Measurements from ENCODE around the gene LSR.
"Not testable (repeated sequence)": the region's sequence is repeated elsewhere in the genome, so short reads cannot be mapped to it uniquely, and the experiment has no call there.

Gene LSR

DNA sequence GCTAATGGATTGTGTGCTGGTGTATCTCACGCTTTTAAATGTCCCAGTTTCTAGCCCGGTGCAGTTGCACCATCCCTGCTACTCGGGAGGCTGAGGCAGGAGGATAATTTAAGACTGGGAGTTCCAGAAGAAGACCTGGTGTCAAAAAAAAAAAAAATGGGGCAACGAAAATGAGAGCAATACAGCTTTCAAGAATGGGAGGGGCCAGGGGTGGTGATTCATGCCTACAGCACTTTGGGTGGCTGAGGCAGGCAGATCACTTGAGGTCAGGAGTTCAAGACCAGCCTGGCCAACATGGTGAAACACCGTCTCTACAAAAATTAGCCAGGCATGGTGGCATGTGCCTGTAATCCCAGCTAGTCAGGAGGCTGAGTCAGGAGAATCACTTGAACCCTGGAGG is 37.3 kb downstream of the LSR start:
- DNase-seq (ENCODE audit: low spot score) = not testable (repeated sequence)

GRCh38 chr19:35287713-35288112 is 38.9 kb downstream of the LSR start:
- DNase-seq (ENCODE audit: low spot score) = no peak

DNA sequence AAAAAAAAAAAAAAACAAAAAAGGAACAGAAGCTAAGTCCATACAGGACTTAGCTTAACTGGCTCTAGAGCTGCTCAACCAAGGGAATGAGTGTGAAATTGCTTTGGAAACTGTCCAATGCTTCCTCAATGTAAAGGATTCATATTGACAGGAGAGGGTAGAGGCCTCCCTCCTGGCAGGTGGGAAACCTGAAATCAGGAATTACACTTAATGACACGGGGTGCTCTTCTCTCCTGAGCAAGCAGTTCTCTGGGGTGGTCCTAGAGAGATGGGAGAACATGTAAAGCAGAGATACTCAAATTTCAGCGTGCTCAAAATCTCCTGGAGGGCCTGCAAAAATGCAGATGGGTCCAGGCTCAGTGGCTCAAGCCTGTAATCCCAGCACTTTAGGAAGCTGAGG is 39.5 kb downstream of the LSR start:
- no peak for DNase-seq (ENCODE audit: low spot score)

- no peak for DNase-seq (ENCODE audit: low spot score)
Observed at GRCh38 chr19:35288906-35289305, 40.1 kb downstream of the LSR start.

DNA sequence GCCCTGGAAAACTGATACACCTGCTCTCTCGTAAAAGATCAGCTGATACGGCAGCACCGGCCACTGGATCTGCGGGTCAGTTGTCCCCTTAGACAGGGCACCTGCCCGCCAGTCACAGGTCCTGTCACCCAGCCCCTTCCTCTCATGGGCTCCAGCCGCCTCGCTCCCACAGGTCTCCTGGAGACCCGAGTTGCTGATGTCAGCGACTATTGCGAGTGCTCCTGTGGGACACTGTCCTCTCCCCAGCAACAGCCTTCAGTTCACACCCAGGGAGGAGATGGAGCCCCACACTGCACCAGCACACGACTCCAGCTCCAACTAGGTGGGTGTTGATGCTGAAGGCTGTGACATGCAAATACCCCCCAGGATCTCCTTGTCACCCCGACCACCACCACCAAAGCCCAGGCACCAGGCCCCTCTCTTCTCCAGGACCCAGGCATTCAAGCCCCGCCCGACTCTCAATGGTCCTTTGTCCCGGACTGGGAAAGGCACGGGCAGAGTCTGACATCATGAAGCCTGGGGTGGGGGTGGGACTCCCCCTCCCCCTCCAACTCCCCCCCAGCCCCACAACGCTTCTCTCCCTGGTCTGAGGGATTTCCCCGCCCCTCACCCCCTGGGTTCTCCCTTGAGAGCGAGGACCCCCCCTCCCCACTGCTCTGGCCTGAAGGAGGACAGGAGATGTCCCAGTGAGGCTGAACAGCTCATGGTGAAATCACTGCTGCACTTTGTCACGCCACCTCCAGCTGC is 41.8 kb downstream of the LSR start:
- DNase-seq (ENCODE audit: low spot score) = no peak

DNA sequence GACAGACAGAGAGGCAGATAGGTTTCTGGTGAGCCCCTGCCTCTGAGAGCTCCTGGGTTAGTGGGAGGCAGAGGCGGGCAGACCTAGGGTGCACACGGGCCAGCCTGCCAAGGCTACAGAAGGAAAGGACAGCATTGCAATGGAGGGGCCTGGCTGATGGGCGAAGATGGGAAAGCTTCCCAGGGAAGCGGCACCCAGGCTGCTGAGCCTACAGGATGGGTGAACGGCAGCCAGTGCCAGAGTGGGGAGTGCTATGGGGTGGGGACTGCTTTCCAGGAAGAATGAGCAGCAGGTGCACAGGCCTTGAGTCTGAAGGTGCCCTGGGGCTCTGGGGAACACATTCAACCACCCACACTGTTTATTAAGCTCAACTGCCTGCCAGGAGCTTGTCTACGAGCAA is 42.5 kb downstream of the LSR start:
- DNase-seq (ENCODE audit: low spot score) = no peak

DNA sequence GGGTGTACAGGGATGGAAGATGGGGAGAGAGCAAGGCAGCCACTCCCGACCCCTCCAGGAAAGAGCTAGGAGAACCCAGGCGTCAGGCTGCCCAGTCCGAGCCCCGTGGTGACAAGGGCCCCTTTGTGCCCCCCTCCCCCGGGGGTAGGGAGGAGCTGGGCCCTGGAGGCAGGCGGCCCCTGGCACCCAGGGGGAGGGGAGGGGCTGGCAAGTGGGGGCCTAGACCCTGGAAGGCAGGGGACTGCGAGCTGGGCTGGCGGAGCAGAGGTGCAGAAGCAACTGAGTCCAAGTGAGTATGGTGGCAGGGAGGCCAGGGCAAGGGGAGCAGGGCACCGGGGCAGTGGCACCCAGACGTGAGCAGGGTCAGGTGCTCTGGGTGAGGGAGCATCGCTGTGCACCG is 43.1 kb downstream of the LSR start, which contains the start of gene MAG:
MAG (plus strand) TSS at position 246 of the 400 bp plus-strand sequence. CDS start 3,248 bp downstream, outside the sequence.
- no peak for DNase-seq (ENCODE audit: low spot score)

DNA sequence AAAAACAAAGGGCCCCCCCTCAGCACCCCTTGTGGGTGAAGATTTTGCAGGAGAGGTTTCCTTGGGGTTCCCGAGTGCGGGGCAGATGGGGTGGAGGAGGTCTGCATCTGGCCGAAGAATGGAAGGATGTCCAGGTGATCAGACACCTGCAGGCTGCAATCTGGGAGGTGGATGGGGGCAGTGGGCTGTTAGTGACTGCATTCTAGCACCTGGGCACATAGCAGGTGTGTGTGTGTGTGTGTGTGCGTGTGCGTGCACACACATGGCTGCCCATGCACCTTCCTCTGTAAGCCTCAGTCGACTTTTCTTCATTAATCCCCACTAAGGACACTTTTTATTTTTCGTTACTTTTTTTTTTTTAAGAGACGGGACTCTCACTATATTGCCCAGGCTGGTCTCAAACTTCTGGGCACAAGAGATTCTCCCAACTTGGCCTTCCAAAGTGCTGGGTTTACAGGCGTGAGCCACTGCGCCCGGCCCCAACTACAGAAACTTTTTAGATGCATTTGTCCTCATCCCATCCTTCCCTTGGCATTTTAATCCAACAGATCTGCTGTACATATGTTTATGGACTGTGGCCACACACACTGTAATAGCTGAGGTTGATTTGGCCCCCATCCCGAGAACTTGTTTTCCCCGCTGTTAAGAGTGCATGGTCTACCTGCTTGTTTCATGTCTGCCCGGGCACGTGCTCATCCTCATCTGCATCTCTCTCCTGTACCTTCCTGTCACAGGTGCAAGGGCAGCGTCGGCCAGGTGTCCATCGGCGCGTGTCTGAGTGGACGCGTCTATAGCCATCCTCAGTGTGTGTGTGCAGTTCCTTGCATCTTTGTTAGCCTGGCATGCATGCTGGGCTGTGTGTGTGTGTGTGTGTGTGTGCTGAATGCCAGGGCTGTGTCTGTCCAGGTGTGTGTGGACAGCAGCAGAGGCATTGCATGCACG is 43.9 kb downstream of the LSR start:
- DNase-seq (ENCODE audit: low spot score) = no peak

DNA sequence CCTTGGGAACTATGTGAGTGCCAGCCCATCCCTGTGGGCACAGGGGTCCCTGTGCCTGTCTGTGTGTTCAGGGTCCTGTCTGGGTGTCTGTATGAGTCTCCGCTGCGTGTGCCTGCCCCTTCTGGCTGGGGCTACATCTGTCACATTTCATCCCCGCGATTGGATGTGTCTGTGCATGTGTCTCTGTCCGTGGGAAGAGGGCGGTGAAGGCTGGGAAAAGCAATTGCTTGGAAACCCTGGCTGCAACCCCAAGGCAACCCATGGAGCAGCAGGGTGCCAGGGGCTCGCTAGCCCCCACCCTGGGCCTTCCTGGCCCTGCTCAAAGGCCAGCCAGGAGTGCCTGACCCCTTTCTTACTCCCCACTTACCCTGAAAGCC is 44.5 kb downstream of the LSR start:
- no peak for DNase-seq (ENCODE audit: low spot score)

DNA sequence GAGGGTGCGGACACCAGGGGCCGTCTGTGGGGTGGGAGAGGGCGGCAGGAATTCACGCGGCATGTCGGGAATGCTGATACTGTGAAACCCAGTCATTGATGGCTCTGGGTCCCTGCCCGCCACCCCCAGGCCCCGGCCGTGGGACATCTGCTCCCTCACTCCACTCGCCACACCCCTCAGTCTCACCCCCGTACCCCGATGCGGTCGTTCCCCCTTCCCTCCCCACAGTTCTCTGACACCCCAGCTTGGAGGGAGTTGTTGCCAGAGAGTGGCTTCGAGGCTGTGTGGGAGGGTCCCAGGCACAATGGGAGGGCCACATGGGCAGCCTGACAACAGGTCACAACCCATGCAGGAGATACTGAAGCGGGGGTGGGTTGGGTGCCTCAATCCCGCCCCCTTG is 45.0 kb downstream of the LSR start:
- DNase-seq (ENCODE audit: low spot score) = no peak

GRCh38 chr19:35294328-35294727 is 45.5 kb downstream of the LSR start:
- no peak for DNase-seq (ENCODE audit: low spot score)

- DNase-seq (ENCODE audit: low spot score) = no peak
Observed at GRCh38 chr19:35294859-35295791, 46.3 kb downstream of the LSR start.

GRCh38 chr19:35295792-35296462 is 47.1 kb downstream of the LSR start:
- peak; percentile 36 for DNase-seq (ENCODE audit: low spot score)

- no peak for DNase-seq (ENCODE audit: low spot score)
Observed at GRCh38 chr19:35296644-35297514, 48.1 kb downstream of the LSR start.

DNA sequence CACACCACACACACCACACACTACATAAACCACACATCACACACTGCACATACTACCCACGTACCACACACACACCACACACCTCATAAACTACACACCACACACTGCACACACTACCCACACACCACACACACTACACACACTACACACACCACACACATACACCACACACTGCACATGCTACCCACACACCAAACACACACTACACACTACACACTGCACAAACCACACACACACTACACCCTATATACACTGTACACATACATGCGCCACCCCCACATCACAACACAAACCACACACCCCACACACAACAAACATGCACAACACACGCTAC is 48.7 kb downstream of the LSR start:
- no peak for DNase-seq (ENCODE audit: low spot score)

GRCh38 chr19:35297922-35298321 is 49.1 kb downstream of the LSR start:
- DNase-seq (ENCODE audit: low spot score) = no peak

DNA sequence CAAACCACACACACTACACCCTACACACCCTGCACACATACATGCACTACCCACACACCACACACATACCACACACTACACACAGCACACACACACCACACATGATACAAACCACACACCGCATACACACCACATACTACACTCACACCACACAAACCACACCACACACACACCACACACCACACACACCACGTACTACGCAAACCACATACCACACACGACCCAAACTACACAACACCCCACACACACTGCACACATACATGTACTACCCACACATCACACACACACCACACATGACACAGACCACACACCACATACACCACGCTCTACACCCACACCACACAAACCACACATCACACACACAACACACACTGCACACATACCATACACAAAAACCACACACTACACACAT is 49.8 kb downstream of the LSR start:
- no peak for DNase-seq (ENCODE audit: low spot score)

DNA sequence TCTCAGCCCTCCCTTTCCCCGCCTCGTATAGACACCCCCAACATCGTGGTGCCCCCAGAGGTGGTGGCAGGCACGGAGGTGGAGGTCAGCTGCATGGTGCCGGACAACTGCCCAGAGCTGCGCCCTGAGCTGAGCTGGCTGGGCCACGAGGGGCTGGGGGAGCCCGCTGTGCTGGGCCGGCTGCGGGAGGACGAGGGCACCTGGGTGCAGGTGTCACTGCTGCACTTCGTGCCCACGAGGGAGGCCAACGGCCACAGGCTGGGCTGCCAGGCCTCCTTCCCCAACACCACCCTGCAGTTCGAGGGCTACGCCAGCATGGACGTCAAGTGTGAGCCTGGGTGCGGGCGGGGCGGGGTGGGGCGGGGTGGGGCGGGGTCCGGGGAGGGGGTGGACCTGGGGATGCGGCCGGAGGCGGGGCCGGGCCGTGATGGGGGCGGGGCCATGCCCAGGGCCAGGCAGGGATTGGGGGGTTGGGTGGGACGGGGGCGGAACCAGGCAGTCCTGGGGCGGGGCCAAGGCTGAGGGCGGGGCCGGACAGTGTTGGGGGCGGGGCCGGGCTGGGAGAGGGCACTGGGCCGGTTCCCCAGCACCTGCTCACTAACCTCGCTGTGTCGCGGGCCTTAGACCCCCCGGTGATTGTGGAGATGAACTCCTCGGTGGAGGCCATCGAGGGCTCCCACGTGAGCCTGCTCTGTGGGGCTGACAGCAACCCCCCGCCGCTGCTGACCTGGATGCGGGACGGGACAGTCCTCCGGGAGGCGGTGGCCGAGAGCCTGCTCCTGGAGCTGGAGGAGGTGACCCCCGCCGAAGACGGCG is 50.9 kb downstream of the LSR start:
- no peak for DNase-seq (ENCODE audit: low spot score)

DNA sequence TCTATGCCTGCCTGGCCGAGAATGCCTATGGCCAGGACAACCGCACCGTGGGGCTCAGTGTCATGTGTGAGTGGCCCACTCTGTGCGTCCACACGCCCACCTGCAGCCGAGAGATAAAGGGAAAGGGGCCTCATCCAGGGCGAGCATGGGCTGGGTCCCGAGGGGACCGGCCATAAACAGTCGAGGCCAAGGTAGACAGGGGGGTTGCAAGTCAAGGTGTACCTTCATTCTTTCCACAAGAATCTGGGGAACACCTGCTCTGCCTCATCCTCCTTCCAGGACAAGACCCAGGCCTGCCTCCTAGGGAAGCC is 51.5 kb downstream of the LSR start:
- DNase-seq (ENCODE audit: low spot score) = no peak

- no peak for DNase-seq (ENCODE audit: low spot score)
Observed at GRCh38 chr19:35301961-35302360, 53.2 kb downstream of the LSR start.

Measured in CD4-positive, alpha-beta T cell treated with Interleukin-6 at 100 ng/mL for 8 hours (primary cell).